Measurements from ENCODE around the gene PILRA. TPM values are rescaled to one million over a fixed set of nuclear protein-coding genes. Genes with fewer than 3 reads are reported as not detected.
"Not testable (repeated sequence)": the region's sequence is repeated elsewhere in the genome, so short reads cannot be mapped to it uniquely, and the experiment has no call there.

PILRA gene
- total RNA-seq, 3 donors from 2014 or later: 0.38 to 6.6 (median 1.1) TPM

GRCh38 chr7:100380196-100380595 lies 6.9 kb downstream of the PILRA start:
- Mint-ChIP-seq H3K27me3 (ENCODE audit: low read depth) (peaks cover 3% of the 10 kb centered on the region), H3K4me3 (no peak overlapping the region), H3K36me3 (ENCODE audit: insufficient read depth) (no peaks in the 10 kb centered on the region), H3K9me3 (no peaks in the 10 kb centered on the region), H3K4me1 (ENCODE audit: low read depth) (peaks cover 4% of the 10 kb centered on the region)
- no peak for ATAC-seq
- DNase-seq: no peak

- not testable (repeated sequence) for H3K4me1 Mint-ChIP-seq (ENCODE audit: low read depth); DNase-seq; H3K9me3 Mint-ChIP-seq; ATAC-seq; H3K27me3 Mint-ChIP-seq (ENCODE audit: low read depth); H3K36me3 Mint-ChIP-seq (ENCODE audit: insufficient read depth); H3K4me3 Mint-ChIP-seq
These were observed 8.4 kb downstream of the PILRA start for GRCh38 chr7:100381531-100382233.

GRCh38 chr7:100382234-100382853 lies 9.1 kb downstream of the PILRA start:
- H3K4me3 Mint-ChIP-seq; H3K27me3 Mint-ChIP-seq (ENCODE audit: low read depth); H3K9me3 Mint-ChIP-seq; DNase-seq; H3K4me1 Mint-ChIP-seq (ENCODE audit: low read depth); H3K36me3 Mint-ChIP-seq (ENCODE audit: insufficient read depth): not testable (repeated sequence)
- ATAC-seq: peak in 1 of 2 donors; percentile 10

GRCh38 chr7:100384628-100385294 lies 11.5 kb downstream of the PILRA start:
- H3K4me3 Mint-ChIP-seq: no peak overlapping the region
- H3K36me3 Mint-ChIP-seq (ENCODE audit: insufficient read depth): no peaks in the 10 kb centered on the region
- H3K4me1 Mint-ChIP-seq (ENCODE audit: low read depth): peaks cover 2% of the 10 kb centered on the region
- no peak for DNase-seq
- no peaks in the 10 kb centered on the region for H3K9me3 Mint-ChIP-seq
- ATAC-seq: no peak
- H3K27me3 Mint-ChIP-seq (ENCODE audit: low read depth): peaks cover 8% of the 10 kb centered on the region

GRCh38 chr7:100386940-100387339 lies 13.7 kb downstream of the PILRA start:
- H3K4me1 Mint-ChIP-seq (ENCODE audit: low read depth): peaks cover 2% of the 10 kb centered on the region
- no peaks in the 10 kb centered on the region for H3K36me3 Mint-ChIP-seq (ENCODE audit: insufficient read depth)
- H3K4me3 Mint-ChIP-seq: no peak overlapping the region

GRCh38 chr7:100387695-100388094 lies 14.4 kb downstream of the PILRA start:
- H3K9me3 Mint-ChIP-seq: no peaks in the 10 kb centered on the region
- H3K36me3 Mint-ChIP-seq (ENCODE audit: insufficient read depth): no peaks in the 10 kb centered on the region
- DNase-seq (no peak), ATAC-seq (no peak)
- peaks cover 17% of the 10 kb centered on the region for H3K27me3 Mint-ChIP-seq (ENCODE audit: low read depth)
- H3K4me3 Mint-ChIP-seq: no peak overlapping the region
- peaks cover 2% of the 10 kb centered on the region for H3K4me1 Mint-ChIP-seq (ENCODE audit: low read depth)

More at GRCh38 chr7:100386940-100387339, 13.7 kb downstream of the PILRA start:
- no peak for ATAC-seq
- H3K27me3 Mint-ChIP-seq (ENCODE audit: low read depth): peaks cover 17% of the 10 kb centered on the region
- no peak for DNase-seq
- H3K9me3 Mint-ChIP-seq: no peaks in the 10 kb centered on the region

- Mint-ChIP-seq H3K27me3 (ENCODE audit: low read depth) (peaks cover 14% of the 10 kb centered on the region), H3K4me1 (ENCODE audit: low read depth) (peaks cover 2% of the 10 kb centered on the region), H3K36me3 (ENCODE audit: insufficient read depth) (no peaks in the 10 kb centered on the region), H3K4me3 (no peak overlapping the region), H3K9me3 (no peaks in the 10 kb centered on the region)
- ATAC-seq (no peak), DNase-seq (no peak)
These were observed 16.3 kb downstream of the PILRA start for GRCh38 chr7:100389437-100390088.

GRCh38 chr7:100390286-100391009 lies 17.2 kb downstream of the PILRA start:
- no peak for ATAC-seq
- peaks cover under 1% of the 10 kb centered on the region for H3K4me1 Mint-ChIP-seq (ENCODE audit: low read depth)
- H3K4me3 Mint-ChIP-seq: no peak overlapping the region

GRCh38 chr7:100393233-100393905 lies 20.1 kb downstream of the PILRA start:
- Mint-ChIP-seq H3K27me3 (ENCODE audit: low read depth) (peaks cover 14% of the 10 kb centered on the region), H3K4me3 (no peak overlapping the region)

More at GRCh38 chr7:100390286-100391009, 17.2 kb downstream of the PILRA start:
- Mint-ChIP-seq H3K36me3 (ENCODE audit: insufficient read depth) (no peaks in the 10 kb centered on the region), H3K9me3 (no peaks in the 10 kb centered on the region), H3K27me3 (ENCODE audit: low read depth) (peaks cover 14% of the 10 kb centered on the region)
- no peak for DNase-seq

GRCh38 chr7:100394077-100394476 lies 20.8 kb downstream of the PILRA start:
- no peak for ATAC-seq
- Mint-ChIP-seq H3K4me3 (no peak overlapping the region), H3K9me3 (no peaks in the 10 kb centered on the region)

More at GRCh38 chr7:100393233-100393905, 20.1 kb downstream of the PILRA start:
- Mint-ChIP-seq H3K4me1 (ENCODE audit: low read depth) (peaks cover 20% of the 10 kb centered on the region), H3K36me3 (ENCODE audit: insufficient read depth) (no peaks in the 10 kb centered on the region), H3K9me3 (no peaks in the 10 kb centered on the region)
- DNase-seq: no peak
- no peak for ATAC-seq

GRCh38 chr7:100396421-100396982 lies 23.2 kb downstream of the PILRA start:
- DNase-seq: no peak
- Mint-ChIP-seq H3K4me1 (ENCODE audit: low read depth) (peaks cover 22% of the 10 kb centered on the region), H3K4me3 (peak overlapping the region; percentile 47), H3K9me3 (no peaks in the 10 kb centered on the region), H3K36me3 (ENCODE audit: insufficient read depth) (peaks cover 7% of the 10 kb centered on the region), H3K27me3 (ENCODE audit: low read depth) (no peaks in the 10 kb centered on the region)
- ATAC-seq: peak; percentile 97 to 98

More at GRCh38 chr7:100394077-100394476, 20.8 kb downstream of the PILRA start:
- DNase-seq: no peak
- H3K27me3 Mint-ChIP-seq (ENCODE audit: low read depth): peaks cover 14% of the 10 kb centered on the region
- H3K4me1 Mint-ChIP-seq (ENCODE audit: low read depth): peaks cover 22% of the 10 kb centered on the region
- no peaks in the 10 kb centered on the region for H3K36me3 Mint-ChIP-seq (ENCODE audit: insufficient read depth)

- ATAC-seq: no peak
- peak overlapping the region; percentile 47 for H3K4me3 Mint-ChIP-seq
- peaks cover 22% of the 10 kb centered on the region for H3K4me1 Mint-ChIP-seq (ENCODE audit: low read depth)
- no peaks in the 10 kb centered on the region for H3K9me3 Mint-ChIP-seq
- peaks cover 10% of the 10 kb centered on the region for H3K36me3 Mint-ChIP-seq (ENCODE audit: insufficient read depth)
- DNase-seq: no peak
- no peaks in the 10 kb centered on the region for H3K27me3 Mint-ChIP-seq (ENCODE audit: low read depth)
These were observed 24.2 kb downstream of the PILRA start for GRCh38 chr7:100397315-100398081.

Data from activated T-cell treated with anti-CD3 and anti-CD28 coated beads, Interleukin-2, amount 50 U/mL, for 4 hours (primary cell).